NOMO-1 treated with dmso at 0.1 percent for 144 hours (cell line): ENCODE results near the gene HS6ST3.

Source experiments
- DNase-seq: peaks from one replicate; lab custom pipeline; 2025; ENCODE audit not compliant: unreplicated experiment; lab: John Stamatoyannopoulos, UW

The HS6ST3 gene

GRCh38 chr13:96525715-96526114, 435.8 kb downstream of the HS6ST3 start:
- DNase-seq = no peak

- no peak for DNase-seq
Observed at GRCh38 chr13:96527497-96527896, 437.6 kb downstream of the HS6ST3 start.

- no peak for DNase-seq
Observed at GRCh38 chr13:96532804-96533203, 442.9 kb downstream of the HS6ST3 start.

DNA sequence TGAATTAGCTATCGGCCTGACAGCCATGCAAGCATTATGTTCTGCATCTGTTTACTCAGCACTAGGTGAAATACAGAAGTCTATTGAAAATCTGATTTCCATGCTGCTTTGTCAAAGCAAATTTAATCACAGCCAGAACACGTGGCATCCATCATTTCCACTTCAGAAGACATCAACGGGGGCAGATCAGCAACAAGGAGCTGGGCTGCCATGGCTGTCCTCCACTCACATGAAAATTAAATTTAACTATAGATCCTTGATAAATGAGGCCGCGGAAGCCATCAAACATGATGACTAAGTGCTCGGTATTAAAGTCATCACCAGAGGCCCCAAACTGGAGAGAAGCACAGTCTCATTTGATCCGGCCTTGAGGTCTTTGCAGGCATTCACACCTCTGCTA, 443.5 kb downstream of the HS6ST3 start:
- no peak for DNase-seq

- DNase-seq = no peak
Observed at GRCh38 chr13:96539791-96540190, 449.9 kb downstream of the HS6ST3 start.

DNA sequence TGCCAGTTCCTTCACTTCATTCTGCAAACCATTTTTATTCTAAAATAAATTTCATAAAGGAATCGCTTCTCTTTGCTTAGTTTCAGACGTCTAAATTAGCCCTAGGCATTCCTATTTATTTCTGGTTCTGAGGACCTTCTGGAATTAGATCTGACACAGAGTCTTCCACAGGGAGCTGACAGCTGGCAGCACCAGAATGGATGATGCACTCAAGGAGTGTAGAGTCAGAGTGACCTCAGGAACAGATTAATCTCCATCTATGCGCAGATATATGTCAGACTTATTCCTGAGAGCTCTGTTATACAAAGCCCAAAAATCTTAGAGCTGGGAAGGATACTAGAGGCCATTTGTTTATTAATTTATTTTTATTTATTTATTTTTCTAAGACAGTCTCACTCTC, 450.8 kb downstream of the HS6ST3 start:
- no peak for DNase-seq

GRCh38 chr13:96542986-96543385, 453.1 kb downstream of the HS6ST3 start:
- DNase-seq = no peak

- DNase-seq = no peak
Observed at GRCh38 chr13:96544957-96545356, 455.1 kb downstream of the HS6ST3 start.

DNA sequence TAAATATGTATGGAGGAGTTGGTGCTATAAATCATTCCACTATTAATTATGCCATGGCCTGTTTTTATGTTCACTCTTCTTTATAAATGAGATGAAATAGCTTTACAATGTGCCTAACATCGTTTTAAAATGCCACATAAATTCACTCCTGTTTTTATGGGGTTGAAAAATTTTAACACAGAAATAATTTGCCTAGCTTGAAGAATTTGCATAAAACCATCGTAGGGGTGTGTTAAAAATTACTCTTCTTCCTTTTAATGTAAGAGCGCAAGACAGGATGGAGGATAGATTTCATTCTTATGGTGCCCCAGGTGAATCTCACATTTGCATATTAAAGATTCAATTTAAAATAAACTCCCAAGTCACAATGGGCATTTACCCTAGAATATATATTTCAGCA, 456.6 kb downstream of the HS6ST3 start:
- no peak for DNase-seq

DNA sequence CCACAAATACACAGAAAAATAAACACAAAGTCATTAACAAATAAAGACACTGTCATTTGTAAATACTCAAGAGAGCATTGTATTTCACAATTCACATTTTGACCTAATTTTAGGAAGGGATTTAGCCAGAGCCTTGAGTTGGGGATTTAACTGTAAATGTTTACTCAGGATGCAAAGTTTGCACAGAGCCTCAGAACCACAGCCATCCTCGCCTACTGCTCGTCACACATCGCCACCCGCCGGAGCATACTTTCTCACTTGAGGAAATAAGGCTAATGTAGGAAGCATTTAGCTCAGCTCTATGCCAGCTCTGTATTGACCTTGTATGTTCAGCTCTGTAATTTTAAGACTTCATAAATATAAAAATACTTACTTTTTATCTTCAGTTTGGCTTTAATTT, 461.6 kb downstream of the HS6ST3 start:
- no peak for DNase-seq

DNA sequence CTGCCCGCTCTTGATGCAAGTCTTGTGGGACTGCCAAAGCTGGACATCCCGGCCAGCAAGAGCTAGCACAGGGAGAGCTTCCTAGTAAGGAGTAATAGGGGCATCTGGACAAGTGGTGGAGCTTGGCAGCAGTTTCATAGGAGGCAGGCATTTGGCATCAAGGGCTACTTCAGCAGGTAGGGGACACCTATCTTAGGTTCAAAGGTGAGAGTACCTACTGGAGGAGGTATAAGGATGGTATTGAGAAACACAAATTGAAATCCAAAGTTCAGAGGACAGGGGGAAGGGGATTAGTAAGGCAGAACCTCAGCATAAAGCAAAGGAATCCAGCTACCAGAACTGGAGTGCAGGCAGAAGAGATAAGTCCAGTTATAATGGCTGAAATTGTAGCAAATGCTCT, 462.7 kb downstream of the HS6ST3 start:
- DNase-seq = no peak

DNA sequence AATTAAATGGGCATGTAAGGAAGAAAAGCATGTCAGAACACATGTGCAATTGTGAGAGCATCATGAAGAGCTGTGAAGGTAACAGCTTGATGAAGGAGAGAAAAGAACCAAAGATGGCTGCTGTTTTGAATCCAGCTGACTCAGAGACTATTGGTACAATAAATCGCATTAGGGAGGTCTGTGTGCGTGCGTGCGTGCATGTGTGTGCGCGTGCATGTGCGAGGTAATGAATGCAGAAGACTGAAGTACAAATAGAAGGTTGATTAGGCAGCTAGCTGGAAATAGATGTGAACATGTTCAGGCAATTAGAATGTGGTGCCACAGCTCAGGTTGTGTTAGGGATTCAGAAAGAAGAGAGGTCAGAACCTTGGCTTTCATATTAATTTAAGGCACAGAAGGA, 463.9 kb downstream of the HS6ST3 start:
- no peak for DNase-seq

- no peak for DNase-seq
Observed at GRCh38 chr13:96573563-96573962, 483.7 kb downstream of the HS6ST3 start.

GRCh38 chr13:96575423-96576320, 485.8 kb downstream of the HS6ST3 start:
- DNase-seq = no peak

DNA sequence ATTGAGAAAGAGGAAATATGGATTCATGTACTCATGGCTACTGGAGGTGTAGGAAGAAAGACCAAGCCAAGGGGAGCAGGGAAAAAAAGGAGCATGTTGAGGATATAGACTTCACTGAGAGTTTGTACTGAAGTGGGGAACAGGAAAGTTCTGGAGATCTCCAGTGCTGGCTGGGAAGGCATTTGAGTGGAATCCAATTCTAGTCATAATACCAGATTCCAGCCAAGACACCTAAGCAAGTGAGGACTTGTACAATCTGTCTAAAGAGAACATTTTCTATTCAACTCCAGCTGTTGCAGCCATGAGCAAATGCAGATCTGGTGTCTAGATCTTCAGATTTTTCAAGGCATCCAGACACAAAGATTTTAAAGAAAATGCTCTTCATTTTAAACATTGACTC, 491.8 kb downstream of the HS6ST3 start:
- DNase-seq = no peak

DNA sequence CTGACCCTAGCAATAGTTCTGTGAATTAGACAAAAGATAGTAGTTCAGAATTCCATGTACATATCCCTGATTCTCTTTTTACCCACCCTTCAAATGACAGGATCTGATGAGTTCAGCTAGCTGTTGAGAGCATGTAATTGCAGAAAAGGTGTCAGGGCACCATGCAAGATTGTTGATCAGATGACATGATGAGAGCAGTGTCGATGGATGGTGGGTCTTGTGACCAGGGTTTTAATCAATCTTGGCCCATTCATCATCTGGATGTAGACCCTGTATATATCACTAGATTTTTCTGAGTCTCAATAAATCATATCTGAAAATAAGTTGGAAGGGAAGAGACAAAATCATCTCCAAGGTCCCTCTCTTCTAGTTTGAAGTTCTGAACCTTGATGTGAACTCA, 525.3 kb downstream of the HS6ST3 start:
- DNase-seq = no peak

DNA sequence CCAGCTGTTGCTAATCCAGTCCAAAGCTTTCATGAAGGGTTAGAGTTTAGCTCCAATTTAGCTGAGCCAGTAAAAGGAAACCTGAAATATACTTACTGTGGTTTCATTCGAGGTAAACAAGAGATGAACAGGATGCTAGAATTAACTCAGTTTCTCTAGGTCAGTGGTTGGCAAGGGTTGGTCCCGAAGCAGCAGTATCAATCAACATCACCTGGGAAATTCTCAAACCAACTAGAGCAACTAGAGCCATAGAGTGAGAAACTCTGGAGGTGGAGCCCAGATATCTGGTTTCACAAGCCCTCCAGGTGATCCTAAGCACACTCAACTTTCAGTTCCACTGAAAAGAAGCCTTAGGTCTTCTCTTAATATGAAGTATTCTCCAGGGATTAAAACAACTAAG, 527.6 kb downstream of the HS6ST3 start:
- DNase-seq = no peak

- DNase-seq = no peak
Observed at GRCh38 chr13:96621634-96622183, 531.8 kb downstream of the HS6ST3 start.

- DNase-seq = no peak
Observed at GRCh38 chr13:96629331-96629730, 539.4 kb downstream of the HS6ST3 start.

DNA sequence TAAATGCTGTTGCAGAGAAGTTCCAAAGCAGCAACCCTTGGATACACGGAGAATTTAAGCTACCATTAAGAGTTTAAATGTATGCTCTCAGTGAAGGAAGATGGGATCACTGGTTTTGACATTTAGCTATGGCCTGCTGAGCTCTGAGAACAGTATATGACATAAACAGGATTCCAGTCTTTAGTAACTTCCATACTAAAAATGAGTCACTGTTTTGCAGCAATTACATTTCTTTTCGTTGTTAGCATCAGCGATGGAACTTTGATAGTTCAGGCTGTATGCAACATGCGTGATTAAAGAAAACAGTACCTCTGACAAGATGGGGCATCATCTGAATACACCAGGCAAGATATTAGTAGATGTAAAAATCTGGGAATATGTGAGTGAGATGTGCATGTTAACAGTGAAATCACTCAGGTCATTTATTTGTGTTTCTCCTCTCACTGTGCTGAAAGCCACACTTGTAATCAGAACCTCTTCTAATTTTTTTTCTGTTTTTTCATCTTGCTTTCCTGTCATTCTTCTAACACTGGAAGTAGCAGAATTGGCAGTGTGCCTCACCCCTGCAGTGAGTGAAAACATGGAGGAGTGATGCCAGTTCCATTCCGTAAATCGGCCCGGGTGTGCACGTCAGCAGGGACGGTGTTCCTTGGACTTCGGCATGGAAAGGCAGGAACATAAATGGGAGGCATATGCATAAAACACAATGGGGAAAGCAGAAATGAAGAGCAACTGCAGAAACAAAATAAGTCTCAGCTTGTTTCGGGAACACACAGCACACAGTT, 542.8 kb downstream of the HS6ST3 start:
- DNase-seq = no peak

- no peak for DNase-seq
Observed at GRCh38 chr13:96636001-96636709, 546.2 kb downstream of the HS6ST3 start.
